HG03342 (cell line): ENCODE results near the gene DLG2.

Experiments used
- ATAC-seq: cut with Tn5 transposase; IDR thresholded peaks from one replicate; pipeline ENCODE4 v1.9.1; 2021; ENCODE audit warnings: mild to moderate bottlenecking, moderate library complexity; ENCODE audit not compliant: unreplicated experiment

The DLG2 gene

GRCh38 chr11:83572581-83573496, 2054.3 kb downstream of the DLG2 start:
- ATAC-seq: no peak

GRCh38 chr11:83571302-83571701, 2055.8 kb downstream of the DLG2 start:
- ATAC-seq: no peak

GRCh38 chr11:83569134-83569805, 2057.9 kb downstream of the DLG2 start:
- no peak for ATAC-seq

GRCh38 chr11:83568516-83568915, 2058.6 kb downstream of the DLG2 start:
- ATAC-seq: no peak

- no peak for ATAC-seq
Measured at GRCh38 chr11:83566950-83567349, 2060.2 kb downstream of the DLG2 start.

GRCh38 chr11:83564870-83565269, 2062.3 kb downstream of the DLG2 start:
- no peak for ATAC-seq

GRCh38 chr11:83558281-83558680, 2068.9 kb downstream of the DLG2 start:
- no peak for ATAC-seq

GRCh38 chr11:83557653-83558052, 2069.5 kb downstream of the DLG2 start:
- ATAC-seq: no peak

GRCh38 chr11:83554876-83555275, 2072.3 kb downstream of the DLG2 start:
- no peak for ATAC-seq

GRCh38 chr11:83549984-83550667, 2077.0 kb downstream of the DLG2 start:
- ATAC-seq: no peak

- no peak for ATAC-seq
Measured at GRCh38 chr11:83546368-83546767, 2080.8 kb downstream of the DLG2 start.

GRCh38 chr11:83545494-83546260, 2081.5 kb downstream of the DLG2 start:
- ATAC-seq: no peak

GRCh38 chr11:83544846-83545245, 2082.3 kb downstream of the DLG2 start:
- no peak for ATAC-seq

- no peak for ATAC-seq
Measured at GRCh38 chr11:83543706-83544439, 2083.3 kb downstream of the DLG2 start.

- no peak for ATAC-seq
Measured at GRCh38 chr11:83542861-83543260, 2084.3 kb downstream of the DLG2 start.

GRCh38 chr11:83540728-83541127, 2086.4 kb downstream of the DLG2 start:
- ATAC-seq: no peak

- ATAC-seq: no peak
Measured at GRCh38 chr11:83540112-83540675, 2086.9 kb downstream of the DLG2 start.

GRCh38 chr11:83538286-83538685, 2088.9 kb downstream of the DLG2 start:
- no peak for ATAC-seq

GRCh38 chr11:83537131-83537610, 2090.0 kb downstream of the DLG2 start:
- no peak for ATAC-seq

GRCh38 chr11:83533166-83533565, 2094.0 kb downstream of the DLG2 start:
- ATAC-seq: no peak
